Measurements from ENCODE around the gene L3HYPDH. TPM values are rescaled to one million over a fixed set of nuclear protein-coding genes. Genes with fewer than 3 reads are reported as not detected.

Gene L3HYPDH
- total RNA-seq, 1 donor from 2014 or later, result 20.1 TPM

DNA sequence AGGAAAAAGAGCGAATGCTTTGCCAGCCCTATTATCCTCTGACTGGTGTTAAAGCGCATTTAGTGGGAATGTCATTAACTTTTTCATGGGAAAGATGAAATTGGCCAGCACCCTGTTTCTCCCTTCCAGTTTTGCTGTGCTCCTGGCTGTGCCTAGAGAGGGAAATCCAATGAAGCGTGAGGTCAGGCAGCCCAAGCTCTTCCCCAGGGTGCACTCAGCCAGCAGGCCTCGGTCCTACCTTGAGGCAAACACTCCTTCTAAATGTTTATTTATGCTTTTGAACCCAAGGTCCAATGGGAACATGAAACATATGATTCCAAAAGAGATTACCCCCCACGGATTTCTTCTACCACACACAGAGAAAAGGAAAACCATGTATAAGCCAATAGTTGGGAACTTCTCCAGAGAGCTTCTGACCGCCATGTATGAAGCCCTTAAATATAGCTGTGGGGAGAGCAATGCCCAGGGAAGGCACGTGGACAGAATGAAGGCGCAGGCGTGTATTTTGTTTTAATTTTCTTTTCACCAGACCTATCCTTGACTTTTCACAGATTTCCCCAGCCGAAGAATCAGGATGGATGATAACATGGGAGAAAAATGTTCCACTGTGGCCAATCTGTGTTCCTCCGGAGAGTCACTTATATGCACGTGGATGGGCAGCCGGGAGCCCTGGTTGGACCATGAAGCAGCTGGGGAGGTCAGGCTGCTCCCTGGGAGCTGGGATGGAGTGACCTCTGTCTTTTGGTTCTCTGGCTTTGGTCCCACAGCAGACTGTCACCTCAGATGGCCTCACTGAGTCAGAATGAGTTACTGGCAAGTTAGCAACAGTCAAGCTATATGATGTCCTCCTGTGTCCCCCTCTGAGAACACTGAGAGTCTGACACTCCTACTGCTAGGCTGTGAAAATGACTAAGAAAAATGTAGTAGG is 56.3 kb downstream of the L3HYPDH start:
- peaks cover 6% of the 10 kb centered on the region for H3K27me3 Mint-ChIP-seq
- no peaks in the 10 kb centered on the region for H3K36me3 Mint-ChIP-seq (ENCODE audit: insufficient read depth)
- H3K4me3 Mint-ChIP-seq (ENCODE audit: low read depth), result no peak overlapping the region
- no peak for DNase-seq (ENCODE audit: low spot score, unreplicated experiment)
- no peaks in the 10 kb centered on the region for H3K4me1 Mint-ChIP-seq (ENCODE audit: low read depth)
- no peak overlapping the region for H3K27ac Mint-ChIP-seq
- H3K9me3 Mint-ChIP-seq (ENCODE audit: low read depth), result no peaks in the 10 kb centered on the region
- TF ChIP-seq, protein P1, sequence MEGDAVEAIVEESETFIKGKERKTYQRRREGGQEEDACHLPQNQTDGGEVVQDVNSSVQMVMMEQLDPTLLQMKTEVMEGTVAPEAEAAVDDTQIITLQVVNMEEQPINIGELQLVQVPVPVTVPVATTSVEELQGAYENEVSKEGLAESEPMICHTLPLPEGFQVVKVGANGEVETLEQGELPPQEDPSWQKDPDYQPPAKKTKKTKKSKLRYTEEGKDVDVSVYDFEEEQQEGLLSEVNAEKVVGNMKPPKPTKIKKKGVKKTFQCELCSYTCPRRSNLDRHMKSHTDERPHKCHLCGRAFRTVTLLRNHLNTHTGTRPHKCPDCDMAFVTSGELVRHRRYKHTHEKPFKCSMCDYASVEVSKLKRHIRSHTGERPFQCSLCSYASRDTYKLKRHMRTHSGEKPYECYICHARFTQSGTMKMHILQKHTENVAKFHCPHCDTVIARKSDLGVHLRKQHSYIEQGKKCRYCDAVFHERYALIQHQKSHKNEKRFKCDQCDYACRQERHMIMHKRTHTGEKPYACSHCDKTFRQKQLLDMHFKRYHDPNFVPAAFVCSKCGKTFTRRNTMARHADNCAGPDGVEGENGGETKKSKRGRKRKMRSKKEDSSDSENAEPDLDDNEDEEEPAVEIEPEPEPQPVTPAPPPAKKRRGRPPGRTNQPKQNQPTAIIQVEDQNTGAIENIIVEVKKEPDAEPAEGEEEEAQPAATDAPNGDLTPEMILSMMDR (IDR thresholded peaks at IDR 0.05; ENCODE audit: unreplicated experiment), result no peak

DNA sequence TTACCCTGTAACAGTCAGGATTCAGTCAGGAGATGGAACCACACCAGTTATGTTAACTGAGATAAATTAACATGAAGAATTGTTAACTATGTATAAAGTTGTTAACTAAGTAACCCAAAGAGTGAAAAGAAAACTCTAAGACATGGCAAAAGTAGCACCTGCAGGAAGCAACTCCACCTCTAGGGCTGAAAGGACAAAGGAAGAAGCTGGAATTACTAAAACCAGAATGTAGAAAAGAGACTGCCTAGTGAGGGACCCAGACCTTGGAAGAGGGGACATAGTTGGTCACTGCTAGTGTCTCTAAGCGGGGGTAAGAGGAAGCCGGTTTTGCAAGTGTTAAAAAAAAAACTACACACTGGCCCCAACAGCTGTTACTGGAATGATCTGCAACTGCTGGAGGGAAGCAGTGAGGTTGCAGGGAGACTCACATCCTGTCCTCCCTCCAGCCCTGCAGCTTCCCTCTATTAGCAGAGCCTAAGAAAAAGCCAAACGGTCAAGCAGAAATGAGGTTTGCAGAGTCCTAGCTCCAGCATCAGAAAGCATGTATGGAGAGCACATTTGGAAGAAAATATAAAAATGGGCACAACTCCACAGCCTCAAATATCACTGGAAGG is 58.8 kb downstream of the L3HYPDH start:
- Mint-ChIP-seq H3K36me3 (ENCODE audit: insufficient read depth) (no peaks in the 10 kb centered on the region), H3K9me3 (ENCODE audit: low read depth) (no peaks in the 10 kb centered on the region), H3K4me1 (ENCODE audit: low read depth) (no peaks in the 10 kb centered on the region), H3K27me3 (peaks cover 6% of the 10 kb centered on the region), H3K27ac (no peak overlapping the region), H3K4me3 (ENCODE audit: low read depth) (no peak overlapping the region)
- no peak for DNase-seq (ENCODE audit: low spot score, unreplicated experiment)
- TF ChIP-seq, protein P1 (IDR thresholded peaks at IDR 0.05; ENCODE audit: unreplicated experiment), result no peak

DNA sequence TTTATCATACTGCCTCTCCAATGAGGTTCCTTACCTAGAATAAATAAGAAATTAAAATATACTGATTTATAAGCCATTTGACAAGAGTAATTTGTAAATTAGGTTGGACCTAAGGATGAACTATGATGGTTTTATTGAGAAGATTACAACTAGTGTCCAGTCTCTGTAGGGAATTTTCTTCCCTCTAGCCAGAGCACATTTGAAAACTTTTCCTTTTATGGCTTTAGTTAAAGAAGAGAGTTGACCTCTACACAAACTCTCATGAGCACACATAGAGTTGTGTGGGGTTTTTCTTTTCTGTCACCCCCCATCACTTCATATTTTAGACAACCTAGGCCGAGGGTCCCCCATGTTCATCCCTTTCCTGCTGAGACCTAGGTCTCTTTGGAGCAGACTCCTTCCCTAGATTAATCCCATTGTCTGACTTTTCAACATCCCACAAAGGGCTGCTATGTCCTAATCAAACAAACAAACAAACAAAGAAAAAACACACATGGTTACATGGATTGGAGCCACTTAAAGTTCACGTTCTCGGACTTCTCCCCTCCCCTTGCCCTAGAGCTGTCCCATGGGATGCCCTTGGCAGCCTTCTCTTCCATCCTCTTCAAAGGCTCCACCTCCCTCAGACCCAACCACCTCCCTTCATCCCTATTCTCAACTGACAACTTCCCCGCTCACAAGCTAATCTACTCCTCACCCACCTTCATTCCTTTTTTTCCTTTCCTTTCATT is 59.7 kb downstream of the L3HYPDH start:
- no peaks in the 10 kb centered on the region for H3K9me3 Mint-ChIP-seq (ENCODE audit: low read depth)
- no peak overlapping the region for H3K4me3 Mint-ChIP-seq (ENCODE audit: low read depth)
- TF ChIP-seq, protein P1 (IDR thresholded peaks at IDR 0.05; ENCODE audit: unreplicated experiment), result no peak
- DNase-seq (ENCODE audit: low spot score, unreplicated experiment), result no peak
- no peaks in the 10 kb centered on the region for H3K4me1 Mint-ChIP-seq (ENCODE audit: low read depth)
- no peaks in the 10 kb centered on the region for H3K36me3 Mint-ChIP-seq (ENCODE audit: insufficient read depth)
- H3K27ac Mint-ChIP-seq, result no peak overlapping the region
- peaks cover 6% of the 10 kb centered on the region for H3K27me3 Mint-ChIP-seq

Other genes with a start within 250 kb of the L3HYPDH start
- gene GPR135, start 19.0 kb downstream of the L3HYPDH start, total RNA-seq, result 3.0 and 3.4 TPM in 2 replicates
- gene JKAMP, start 109 bp upstream of the L3HYPDH start, total RNA-seq, result 55.2 and 56.2 TPM in 2 replicates
- 0.20 and 0.26 TPM in 2 replicates for gene CCDC175, start 92.4 kb upstream of the L3HYPDH start, total RNA-seq